Fibroblast of skin of abdomen (primary cell): ENCODE measurements around the gene TNP2.
A peak's percentile ranks its signal among the peaks of the same experiment; 100 is the strongest.

ENCODE experiments used
- DNase-seq: peaks from one replicate; pipeline ENCODE4 v3.0.0-alpha.2; 2013

TNP2 gene

DNA sequence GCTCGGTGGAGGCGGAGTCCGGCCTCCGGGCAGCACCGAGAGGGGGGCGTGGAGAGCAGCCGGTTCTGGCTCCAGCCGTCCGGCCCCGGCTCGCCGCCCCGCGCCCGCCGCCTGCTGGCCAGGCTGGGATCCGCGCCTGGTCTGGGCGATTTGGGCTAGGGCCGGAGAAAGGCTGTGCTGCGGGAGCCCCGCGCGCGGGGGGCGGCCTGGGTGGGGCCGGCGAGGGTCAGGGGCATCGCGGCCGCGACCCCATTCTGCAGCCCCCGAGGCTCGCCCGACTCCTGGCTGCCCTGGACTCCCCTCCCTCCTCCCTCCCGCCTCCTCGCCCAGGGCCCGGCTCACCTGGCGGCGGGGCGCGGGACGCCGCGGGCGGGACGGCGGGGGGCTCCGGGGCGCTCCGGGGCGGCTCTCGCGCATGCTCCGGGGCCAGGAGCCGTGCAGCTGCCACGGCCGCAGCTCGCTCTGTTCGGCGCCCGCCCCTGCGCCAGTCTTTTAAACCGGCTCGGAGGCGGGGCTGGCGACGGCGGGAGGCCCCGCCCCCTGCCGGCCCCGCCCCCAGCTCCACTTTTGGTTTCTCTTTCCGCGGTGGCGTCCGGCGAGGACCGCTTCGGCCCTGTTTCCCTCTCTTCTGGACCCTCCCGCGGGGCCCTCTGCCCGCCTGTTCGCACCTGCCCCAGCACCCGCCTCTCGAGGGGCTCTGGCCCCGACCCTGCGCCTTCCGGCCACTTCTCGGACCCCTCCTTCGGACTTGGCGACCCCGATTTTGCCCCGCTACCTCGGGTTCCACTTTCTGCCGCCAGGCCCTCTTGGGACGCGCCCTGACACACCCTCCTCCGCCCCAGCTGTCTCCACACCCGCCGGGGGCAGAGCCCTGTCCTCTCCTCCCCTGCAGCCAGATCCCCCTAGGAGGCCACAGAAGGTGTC, 13.1 kb downstream of the TNP2 start, which contains the start of gene SOCS1:
Gene SOCS1, minus strand, starts transcription at position 468 of the 924 bp plus-strand sequence. CDS start 726 bp downstream, outside the sequence.
- peak; percentile 90 for DNase-seq

DNA sequence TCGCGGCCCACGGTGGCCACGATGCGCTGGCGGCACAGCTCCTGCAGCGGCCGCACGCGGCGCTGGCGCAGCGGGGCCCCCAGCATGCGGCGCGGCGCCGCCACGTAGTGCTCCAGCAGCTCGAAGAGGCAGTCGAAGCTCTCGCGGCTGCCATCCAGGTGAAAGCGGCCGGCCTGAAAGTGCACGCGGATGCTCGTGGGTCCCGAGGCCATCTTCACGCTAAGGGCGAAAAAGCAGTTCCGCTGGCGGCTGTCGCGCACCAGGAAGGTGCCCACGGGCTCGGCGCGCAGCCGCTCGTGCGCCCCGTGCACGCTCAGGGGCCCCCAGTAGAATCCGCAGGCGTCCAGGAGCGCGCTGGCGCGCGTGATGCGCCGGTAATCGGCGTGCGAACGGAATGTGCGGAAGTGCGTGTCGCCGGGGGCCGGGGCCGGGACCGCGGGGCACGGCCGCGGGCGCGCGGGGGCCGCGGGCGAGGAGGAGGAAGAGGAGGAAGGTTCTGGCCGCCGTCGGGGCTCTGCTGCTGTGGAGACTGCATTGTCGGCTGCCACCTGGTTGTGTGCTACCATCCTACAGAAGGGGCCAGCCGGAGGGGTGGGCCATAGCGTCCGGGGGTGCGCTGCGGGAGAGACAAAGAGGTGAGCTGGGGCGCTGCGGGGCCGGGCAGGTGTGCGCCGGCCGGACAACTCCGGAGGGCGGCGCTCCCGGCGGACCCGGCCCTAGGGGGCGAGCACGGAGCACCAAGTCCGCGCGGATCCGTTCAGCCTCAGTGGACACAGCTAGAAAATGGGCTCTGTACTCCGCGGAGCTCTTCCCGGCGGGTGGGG, 14.0 kb downstream of the TNP2 start:
- DNase-seq = peak; percentile 52

DNA sequence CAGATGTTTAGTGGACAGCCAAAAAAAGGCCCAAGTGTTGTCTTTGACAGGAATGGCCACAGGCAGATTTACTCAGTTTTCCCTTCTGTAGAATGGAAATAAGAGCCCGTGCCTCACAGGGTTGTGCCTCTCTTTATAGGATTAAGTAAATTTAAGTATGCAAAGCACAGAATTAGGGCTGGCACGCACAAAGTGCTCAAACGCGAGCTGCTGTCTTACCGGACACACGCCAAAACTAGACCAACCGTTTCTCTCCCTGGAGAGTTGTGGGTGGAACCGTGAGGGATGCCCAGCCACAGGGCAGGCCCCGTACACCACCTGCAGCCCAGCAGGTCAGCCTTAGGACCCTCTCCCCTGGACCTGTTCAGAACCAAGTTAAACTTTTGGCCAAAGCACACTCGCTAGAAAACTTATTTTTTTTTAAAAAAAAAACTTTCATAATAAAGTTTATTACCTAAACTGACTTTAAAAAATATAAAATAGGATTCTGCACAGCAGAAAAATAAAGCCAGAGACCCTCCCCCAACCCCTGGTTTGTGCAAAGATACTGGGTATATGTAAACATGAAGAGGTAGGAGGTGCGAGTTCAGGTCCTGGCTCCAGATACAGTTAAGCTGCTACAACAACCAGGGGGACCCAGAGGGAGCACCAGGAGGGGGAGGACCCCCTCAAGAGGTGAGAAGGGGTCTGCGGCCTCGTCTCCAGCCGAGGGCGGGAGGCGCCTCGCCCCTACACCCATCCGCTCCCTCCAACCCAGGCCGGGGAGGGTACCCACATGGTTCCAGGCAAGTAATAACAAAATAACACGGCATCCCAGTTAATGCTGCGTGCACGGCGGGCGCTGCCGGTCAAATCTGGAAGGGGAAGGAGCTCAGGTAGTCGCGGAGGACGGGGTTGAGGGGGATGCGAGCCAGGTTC, 14.9 kb downstream of the TNP2 start:
- no peak for DNase-seq

DNA sequence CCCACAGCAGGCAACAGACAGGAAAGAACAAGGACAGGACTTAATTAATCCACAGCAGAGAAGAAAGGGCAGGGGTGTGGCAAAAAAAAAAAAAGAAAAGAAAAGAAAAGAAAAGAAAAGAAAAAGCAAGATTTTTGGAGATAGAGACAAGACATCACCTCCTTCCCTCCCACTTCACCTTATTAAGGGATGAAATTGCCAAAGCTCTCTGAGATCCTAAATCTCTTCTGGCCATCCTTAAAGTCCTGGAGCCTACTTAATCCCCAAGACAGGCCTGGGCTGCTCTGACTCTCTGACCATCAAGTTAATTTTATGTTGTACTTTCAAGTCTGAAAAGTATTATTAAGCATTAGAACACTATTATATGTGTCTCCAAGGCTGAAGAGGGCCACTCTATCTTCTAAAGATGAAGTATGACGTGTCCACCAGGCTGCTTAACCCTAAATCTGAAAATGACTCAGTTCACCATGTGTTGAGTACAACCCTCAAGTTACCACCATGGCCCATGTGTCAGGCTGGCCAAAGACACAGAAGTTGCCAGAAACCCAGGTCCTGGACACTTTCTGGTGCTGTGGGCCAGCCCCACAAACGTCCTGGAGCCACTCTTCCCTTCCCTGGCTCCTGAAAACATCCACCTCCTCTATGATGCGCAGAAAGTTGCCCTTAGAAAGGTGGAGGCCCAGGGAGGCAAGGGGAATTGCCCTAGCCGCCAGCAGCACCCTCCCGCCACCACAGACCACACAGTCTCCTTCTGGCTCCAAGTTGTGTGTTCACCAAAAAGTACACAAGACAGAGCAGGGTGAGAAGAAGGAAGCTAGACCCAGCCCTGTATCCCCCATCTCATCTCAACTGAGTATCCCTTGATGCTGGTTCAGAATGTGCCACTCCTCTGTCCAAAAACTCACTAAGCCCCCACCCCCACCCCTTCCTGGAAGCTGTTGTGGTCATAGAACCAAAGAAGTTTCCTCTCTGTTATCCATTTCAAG, 15.8 kb downstream of the TNP2 start:
- DNase-seq = no peak

DNA sequence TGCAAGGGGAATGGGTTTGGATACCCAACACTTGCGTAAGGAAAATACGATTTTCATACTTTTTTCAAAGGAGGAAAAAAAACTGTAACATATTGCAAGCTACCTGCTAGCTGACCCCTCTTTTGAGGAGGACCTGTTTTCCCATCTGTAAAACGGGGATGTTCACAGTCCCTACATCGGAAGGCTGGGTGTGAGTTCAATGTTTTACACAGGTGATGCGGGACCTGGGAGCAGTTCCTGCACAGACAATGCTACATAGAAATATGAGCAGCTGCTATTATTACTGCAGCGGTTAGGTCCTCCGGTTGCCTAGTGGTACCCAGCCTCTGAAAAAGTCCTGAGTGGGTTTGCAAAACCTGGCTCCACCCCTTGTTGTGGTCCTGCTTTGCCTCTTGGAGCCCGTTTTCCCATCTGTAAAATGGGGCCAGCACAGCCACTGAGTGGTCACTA, 16.6 kb downstream of the TNP2 start:
- no peak for DNase-seq

DNA sequence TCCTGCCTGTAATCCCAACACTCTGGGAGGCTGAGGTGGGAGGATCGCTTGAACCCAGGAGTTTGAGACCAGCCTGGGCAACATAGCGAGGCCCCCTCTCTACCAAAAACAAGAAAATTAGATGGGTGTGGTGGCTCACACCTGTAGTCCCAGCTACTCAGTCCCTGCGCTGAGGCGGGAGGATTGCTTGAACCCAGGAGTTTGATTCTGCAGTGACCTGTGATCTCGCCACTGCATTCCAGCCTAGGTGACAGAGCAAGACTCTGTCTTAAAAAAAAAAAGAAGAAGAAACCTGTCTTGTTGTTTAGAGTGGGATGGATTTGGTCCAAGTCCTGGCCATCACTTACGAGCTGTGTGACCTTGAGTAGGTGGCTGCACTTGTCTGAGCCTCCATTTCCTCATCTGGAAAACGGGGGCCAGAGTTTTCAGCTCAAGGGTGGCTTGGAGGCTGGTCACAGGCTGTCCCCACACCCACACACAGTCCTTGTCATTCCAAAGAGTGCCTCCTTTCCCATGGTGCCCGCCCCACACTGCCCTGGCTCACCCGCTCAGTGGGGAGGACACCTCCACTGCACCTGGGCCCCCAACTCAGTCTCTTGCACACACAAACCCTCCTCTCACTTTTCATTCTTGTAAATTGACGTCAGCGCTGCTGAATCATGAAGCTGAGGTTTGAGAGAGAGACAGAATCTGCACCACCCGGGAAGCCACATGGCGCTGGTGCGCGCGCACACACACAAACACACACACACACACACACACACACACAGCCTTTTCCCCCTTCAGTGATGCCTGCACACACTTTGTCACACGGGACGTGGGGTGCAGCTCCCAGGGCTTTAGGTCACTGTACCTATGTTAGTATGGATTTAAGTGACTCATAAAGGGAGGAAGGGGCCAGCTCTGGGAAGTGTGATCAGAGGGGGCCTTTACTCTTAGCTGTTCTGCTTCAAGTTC, 17.3 kb downstream of the TNP2 start:
- DNase-seq = peak; percentile 83

DNA sequence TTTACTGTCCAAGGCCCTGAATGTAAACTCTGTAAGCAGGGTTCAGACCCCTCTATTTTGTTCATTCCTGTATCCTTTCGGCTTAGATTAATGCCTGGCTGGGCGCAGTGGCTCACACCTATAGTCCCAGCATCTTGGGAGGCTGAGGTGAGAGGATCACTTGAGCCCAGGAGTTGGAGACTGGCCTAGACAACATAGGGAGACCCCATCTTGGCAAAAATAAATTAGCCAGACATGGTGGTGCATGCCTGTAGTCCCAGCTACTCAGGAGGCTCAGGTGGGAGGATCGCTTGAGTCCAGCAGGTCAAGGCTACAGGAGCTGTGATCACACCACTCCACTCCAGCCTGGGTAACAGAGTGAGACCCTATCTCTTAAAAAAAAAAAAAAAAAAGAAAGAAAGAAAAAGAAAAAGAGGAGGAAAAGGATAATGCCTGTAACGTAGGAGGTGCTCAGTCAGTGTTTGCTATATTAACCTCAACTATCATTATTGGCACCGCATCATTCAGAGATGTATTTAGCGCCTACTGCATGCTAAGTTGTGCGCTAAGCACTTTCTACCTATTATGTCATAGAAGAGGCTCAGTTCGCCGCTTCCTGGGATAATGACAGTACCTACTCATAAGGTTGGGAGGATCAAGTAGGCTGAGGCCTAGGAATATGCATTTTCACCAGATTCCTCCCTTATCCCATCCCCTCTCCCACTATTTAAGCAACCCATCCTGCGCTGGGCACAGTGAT, 18.2 kb downstream of the TNP2 start:
- no peak for DNase-seq

DNA sequence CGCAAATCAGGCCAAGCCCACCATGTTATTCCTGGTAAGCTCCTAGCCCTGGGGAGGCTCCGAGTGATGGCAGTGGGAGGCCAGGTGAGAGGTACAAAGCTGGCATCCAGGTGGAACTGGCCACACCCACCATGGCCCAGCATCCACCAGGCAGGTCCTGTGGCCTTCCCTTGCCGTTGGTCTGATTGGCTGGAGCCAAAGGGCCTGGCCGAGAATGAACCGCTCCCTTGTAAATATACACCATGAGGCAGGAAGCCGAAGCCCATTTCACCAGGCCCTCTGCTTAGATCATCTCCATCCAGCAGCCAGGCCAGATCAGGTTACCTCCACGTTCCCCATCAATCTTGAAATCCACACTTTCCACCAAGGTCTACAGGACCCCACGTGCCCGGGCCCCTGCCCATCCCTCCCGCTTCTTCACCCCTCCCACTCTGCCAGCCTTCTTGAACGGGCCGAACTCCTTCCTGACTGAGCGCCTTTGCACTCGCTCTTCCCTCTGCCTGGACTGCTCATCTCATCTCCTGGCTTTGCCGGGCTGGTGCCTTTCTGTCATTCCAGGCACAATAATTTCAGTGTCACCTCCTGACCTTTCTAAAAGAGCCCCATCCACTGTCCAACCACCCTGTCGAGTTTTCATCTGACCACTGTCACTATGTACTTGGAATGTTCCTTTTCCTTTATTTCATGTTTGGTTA, 18.9 kb downstream of the TNP2 start:
- no peak for DNase-seq

DNA sequence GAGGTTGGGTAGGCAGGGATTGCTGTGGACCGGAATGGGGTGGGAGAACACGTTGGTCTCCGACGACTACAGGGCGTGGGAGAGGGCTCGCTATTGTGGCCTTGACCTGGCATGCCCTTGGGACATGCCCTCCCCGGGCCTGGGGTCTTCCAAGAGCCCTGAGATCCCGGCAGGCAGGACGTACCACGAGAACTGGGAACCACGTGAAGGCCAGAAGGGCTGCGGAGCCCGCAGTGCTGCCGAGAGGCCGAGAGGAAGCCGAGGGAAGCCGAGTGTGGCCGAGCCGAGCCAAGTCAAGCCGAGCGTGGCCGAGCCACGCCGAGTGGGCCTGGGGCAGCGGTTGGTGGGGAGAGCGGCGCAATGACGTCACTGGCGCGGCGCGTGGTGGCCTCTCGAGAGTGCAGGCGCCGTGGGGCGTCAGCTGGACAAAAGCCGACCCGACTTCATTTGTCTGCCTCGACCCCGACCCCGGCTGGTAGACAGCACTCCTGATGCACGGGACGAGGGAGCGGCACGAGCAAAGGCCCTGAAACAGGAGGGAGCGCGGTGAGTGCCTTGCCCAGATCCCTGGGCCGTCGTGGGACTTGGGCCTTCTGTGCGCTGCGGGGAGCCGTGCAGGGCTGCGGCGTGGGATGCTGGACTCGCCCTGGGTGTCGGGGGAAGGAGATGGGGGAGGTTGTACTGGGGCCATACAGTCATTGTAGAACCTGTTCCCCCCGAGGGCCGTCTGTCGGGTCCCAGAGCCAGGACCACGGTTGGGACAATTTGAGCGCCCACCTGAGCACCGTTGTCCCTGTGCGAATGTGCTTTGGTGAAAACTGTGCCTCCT, 19.7 kb downstream of the TNP2 start:
- no peak for DNase-seq

DNA sequence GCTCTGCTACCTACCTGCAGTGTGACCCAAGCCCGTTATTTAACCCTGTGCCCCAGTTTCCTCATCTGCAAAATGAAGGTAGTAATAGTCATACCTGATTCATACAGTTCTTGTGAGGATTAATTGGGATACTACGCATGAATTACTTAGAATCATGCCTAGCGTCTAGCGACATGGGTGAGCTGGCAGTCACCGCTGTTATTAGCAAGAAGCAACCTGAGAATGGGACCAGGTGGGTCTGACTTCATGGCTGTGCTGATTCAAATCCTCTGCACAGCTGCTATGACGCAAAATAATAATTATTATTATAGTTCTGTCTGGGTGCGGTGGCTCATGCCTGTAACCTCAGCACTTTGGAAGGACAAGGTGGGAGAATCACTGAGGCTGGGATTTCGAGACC, 21.0 kb downstream of the TNP2 start:
- DNase-seq = no peak

DNA sequence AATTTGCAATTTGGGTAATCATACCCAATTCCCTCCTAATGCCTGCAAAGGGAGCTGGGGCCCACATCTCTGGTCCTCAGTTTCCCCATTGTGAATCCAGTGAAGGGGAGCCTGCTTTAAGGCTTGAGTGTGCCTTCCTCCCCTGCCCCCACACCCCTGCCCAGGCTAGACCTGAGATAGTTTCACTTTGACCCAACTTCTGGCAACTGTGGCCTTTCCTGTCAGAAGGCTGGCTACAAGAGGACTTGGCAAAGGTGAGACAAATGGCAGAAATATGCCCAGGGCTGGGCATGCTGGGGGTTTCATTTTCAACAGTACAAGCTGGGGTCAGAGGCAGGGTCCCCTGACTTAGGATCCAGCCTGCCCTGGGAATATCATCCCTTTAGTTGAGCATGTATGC, 23.1 kb downstream of the TNP2 start:
- DNase-seq = no peak

DNA sequence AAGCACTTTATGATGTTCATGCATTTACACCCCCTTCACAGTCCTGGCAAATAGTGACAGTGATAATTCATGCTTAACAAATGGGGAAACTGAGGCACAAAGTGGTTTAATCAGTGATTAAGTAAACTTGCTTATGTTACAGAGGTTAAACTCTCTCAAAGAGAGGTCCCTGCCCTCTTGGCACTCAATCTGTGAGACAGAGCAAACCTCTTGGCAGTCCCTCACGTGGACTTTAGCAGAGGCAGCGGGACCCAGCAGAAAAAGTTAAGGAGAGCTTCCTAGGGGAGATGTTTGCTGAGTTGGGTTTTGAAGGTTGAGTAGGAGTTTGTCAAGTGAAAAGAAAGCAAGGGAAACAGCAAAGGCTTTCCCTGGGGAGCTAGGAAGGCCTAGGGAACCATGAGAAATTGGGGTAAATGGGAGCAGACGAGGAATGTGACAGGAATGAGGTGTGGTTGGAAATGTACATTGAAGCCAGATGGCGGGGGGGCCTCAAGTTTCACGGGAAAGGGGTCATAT, 23.8 kb downstream of the TNP2 start:
- no peak for DNase-seq

DNA sequence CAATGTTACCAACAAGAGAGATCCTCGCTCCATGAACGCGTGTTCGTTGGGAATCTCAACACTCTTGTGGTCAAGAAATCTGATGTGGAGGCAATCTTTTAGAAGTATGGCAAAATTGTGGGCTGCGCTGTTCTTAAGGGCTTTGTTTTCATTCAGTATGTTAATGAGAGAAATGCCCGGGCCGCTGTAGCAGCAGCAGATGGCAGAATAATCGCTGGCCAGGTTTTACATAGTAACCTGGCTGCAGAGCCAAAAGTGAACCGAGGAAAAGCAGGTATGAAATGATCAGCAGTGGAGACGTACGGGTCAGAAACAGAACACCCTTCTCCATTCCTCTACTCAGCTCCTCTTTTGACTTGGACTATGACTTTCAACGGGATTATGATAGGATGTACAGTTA, 26.5 kb downstream of the TNP2 start:
- DNase-seq = no peak

DNA sequence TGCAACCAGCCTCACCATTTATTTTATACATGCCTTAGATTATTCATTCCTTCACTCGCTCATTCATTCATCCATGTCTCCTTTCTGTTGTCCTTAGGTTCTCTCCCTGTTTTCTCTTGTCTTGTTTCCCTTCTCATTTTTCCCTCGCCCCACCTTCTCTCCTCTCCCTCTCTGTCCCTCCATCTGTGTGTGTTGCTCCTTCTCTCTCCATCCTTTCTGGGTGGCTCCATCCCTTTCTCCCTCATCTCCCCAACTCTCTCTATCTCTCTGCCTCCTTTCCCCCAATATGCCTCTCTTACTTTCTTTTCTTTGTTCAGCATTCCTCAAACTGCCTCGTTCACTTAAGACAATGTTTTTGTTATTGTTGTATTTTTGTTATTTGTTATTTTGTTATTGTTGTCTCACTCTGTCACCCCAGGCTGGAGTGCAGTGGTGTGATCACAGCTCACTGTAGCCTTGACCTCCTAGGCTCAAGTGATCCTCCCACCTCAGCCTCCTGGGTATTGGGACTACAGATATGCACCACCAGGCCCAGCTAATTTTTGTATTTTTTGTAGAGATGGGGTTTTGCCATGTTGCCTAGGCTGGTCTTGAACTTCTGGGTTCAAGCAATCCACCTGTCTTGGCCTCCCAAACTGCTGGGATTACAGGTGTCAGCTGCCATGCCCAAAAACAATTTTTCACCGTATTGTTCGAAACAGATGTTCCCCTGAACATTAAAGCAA, 27.5 kb downstream of the TNP2 start:
- no peak for DNase-seq

DNA sequence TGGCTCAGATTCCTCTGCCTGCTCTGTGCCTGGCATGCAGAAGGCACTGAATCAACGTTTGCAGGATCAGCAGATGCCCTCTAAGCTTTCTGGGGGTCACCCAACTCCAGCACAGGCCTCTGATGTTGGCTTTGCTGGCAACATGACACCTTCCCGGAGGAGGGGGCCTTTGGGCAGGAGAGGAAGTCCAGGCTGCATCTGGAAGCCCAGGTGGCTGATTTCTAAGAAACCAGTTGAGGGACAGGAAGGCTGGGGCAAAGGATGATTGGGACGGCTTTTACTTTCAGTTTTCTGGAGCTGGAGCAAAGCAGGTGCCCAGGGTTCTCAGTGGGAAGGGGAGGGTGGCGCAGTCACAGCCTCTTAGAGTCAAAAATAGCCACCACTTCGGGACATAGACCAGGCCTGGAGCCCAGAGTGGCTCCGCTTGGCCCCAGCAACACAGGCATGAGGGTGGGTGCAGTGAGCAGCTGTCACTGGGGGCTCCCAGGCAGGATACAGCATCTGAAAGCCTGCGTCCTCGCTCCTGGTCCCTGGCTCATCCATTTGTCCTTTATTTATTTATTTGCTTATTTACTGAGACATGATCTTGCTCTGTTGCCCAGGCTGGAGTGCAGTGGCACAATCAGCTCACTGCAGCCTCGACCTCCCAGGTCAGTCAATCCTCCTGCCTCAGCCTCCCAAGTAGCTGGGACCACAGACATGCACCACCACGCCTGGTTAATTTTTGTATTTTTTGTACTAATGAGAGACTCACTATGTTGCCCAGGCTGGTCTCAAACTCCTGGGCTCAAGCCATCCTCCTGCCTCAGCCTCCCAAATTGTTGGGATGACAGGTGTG, 28.3 kb downstream of the TNP2 start:
- no peak for DNase-seq
